Keratinocyte (primary cell): ENCODE results near the gene KDELR1. TPM values are rescaled to one million over a fixed set of nuclear protein-coding genes. Genes with fewer than 3 reads are reported as not detected.

Experiments used
- DNase-seq: peaks from one replicate; pipeline ENCODE4 v3.0.0-alpha.2; 2011; ENCODE audit warnings: low read depth, missing footprints, low spot score
- FAIRE-seq: peaks from 2 replicates; lab custom pipeline; 2011; peaks lifted over from hg19 to GRCh38; lab: Jason Lieb, UNC
- H2AFZ ChIP-seq: 2 replicates; pipeline ENCODE4 v1.6.0; 2012; ENCODE audit warnings: low read length, control low read depth, inconsistent platforms; ENCODE audit not compliant: control insufficient read depth
- H3K27ac ChIP-seq: 2 replicates; pipeline ENCODE4 v1.5.1; 2011; ENCODE audit warnings: low read length; ENCODE audit not compliant: control insufficient read depth, insufficient read depth
- H3K27me3 ChIP-seq: 3 replicates; pipeline ENCODE4 v1.6.0; 2011; ENCODE audit warnings: low read length; ENCODE audit not compliant: control insufficient read depth, insufficient read depth; ENCODE audit errors: extremely low read depth
- H3K36me3 ChIP-seq, 2 experiments: 2 replicates in 1 of 2; 3 replicates in 1 of 2; pipeline ENCODE4 v1.5.1; 2011; ENCODE audit warnings: low read length in 2 of 2, mild to moderate bottlenecking in 1 of 2; ENCODE audit not compliant: control insufficient read depth in 2 of 2, insufficient read depth in 2 of 2; ENCODE audit errors: extremely low read depth in 1 of 2
- H3K4me1 ChIP-seq: 3 replicates; pipeline ENCODE4 v1.5.1; 2011; ENCODE audit warnings: low read length; ENCODE audit not compliant: control insufficient read depth, insufficient read depth; ENCODE audit errors: extremely low read depth
- H3K4me2 ChIP-seq: 3 replicates; pipeline ENCODE4 v1.6.0; 2011; ENCODE audit warnings: low read depth, low read length; ENCODE audit not compliant: control insufficient read depth, insufficient read depth; ENCODE audit errors: extremely low read depth
- H3K4me3 ChIP-seq, 3 experiments: fragments of 200-600 bp in 1 of 3; sonication (generic) in 1 of 3; 2 replicates in 2 of 3; 3 replicates in 1 of 3; pipeline ENCODE4 v1.5.1; 2011 to 2016; ENCODE audit warnings: low read length in 3 of 3, mild to moderate bottlenecking in 3 of 3, control low read depth in 2 of 3, inconsistent platforms in 1 of 3, low read depth in 1 of 3, mixed read lengths in 1 of 3, mixed run types in 1 of 3, moderate library complexity in 1 of 3; ENCODE audit not compliant: control insufficient read depth in 2 of 3, insufficient read depth in 2 of 3; ENCODE audit errors: extremely low read depth in 1 of 3
- H3K79me2 ChIP-seq: 2 replicates; pipeline ENCODE4 v1.6.0; 2012; ENCODE audit warnings: low read length; ENCODE audit not compliant: control insufficient read depth, insufficient read depth
- H3K9ac ChIP-seq: 3 replicates; pipeline ENCODE4 v1.6.0; 2011; ENCODE audit warnings: low read length; ENCODE audit not compliant: control insufficient read depth, insufficient read depth; ENCODE audit errors: extremely low read depth
- H3K9me1 ChIP-seq: 3 replicates; pipeline ENCODE4 v1.6.0; 2011; ENCODE audit warnings: low read length; ENCODE audit not compliant: control insufficient read depth, insufficient read depth; ENCODE audit errors: extremely low read depth
- H3K9me3 ChIP-seq: 2 replicates; pipeline ENCODE4 v1.5.1; 2012; ENCODE audit warnings: low read depth, low read length; ENCODE audit not compliant: control insufficient read depth
- H4K20me1 ChIP-seq: 3 replicates; pipeline ENCODE4 v1.6.0; 2011; ENCODE audit warnings: low read length; ENCODE audit not compliant: control insufficient read depth, insufficient read depth; ENCODE audit errors: extremely low read depth
- EZH2 ChIP-seq: IDR thresholded peaks from one replicate; pipeline ENCODE4 v1.6.1; 2012; ENCODE audit warnings: inconsistent platforms, mild to moderate bottlenecking, low read length, moderate library complexity
- dilution Hi-C: fragments of 300-500 bp; cut with MboI; formaldehyde crosslinking; loops from one replicate; pipeline ENCODE4 v1.7.0; 2020; ENCODE audit warnings: low sequenced_read_pairs; ENCODE audit not compliant: extremely low pct_ligation_motif_present
- polyA plus RNA-seq, 5 experiments: library from polyadenylated mRNA; depleted of rRNA in 3 of 5; stranded (reverse) in 3 of 5; stranded (forward) in 1 of 5; unstranded in 1 of 5; fragments of >200 nt; gene quantifications; 1 replicate in 1 of 5; 2 replicates in 3 of 5; 3 replicates in 1 of 5; pipeline versions ENCODE4 v1.2.1 to v1.2.3, GENCODE V29; 2011 to 2012; ENCODE audit warnings: missing spikeins in 2 of 5, low read depth in 1 of 5, low replicate concordance in 1 of 5
- TF ChIP-seq, protein P1 (sequence below), 3 experiments: IDR thresholded peaks in 1 of 3; conservative IDR thresholded peaks in 1 of 3; optimal IDR thresholded peaks in 1 of 3; 2 replicates in 2 of 3; 3 replicates in 1 of 3; pipeline versions ENCODE3 to v1.5.1; 2011; ENCODE audit warnings: low read length in 3 of 3, mild to moderate bottlenecking in 3 of 3, moderate library complexity in 2 of 3, control low read depth in 1 of 3, inconsistent platforms in 1 of 3; ENCODE audit not compliant: insufficient read depth in 2 of 3; ENCODE audit errors: extremely low read depth in 1 of 3

The KDELR1 gene
- polyA plus RNA-seq, 1 donor (not counting 4 experiments of a cell fraction or from before 2014, with no cell fraction given): 105 TPM

DNA sequence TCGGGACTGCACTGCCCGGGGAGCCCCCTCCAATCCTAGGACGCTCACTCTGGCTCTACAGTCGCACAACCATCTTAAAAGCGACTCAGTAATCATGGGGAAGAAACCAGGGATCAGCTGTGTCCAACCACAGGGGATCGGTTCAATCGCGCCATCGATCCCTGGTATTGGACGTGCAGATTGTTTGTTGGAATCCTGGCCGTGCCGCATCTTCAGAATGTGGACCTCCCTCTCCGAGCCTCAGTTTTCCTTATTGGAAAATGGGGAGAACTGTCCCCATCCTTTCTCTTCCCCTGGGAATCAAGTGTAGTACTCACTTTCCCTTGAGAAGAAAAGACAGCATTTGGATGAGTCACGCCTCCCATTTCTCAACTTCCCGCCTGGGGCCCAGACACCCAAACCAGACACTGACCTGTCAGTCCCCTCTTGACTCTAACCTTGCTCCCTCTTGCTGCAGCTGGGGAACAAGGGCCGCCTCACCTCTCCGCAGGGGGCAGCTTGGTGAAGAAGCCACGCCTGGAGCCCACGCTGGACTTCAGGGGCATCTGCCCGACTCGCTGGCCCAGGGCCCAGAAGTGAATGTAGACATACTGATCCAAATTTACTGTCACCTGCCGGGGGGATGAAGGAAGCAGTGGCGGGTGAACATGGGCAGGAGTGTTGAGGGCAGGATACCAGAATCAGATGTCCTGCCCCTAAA, 48.4 kb downstream of the KDELR1 start:
- dilution Hi-C loops: no loop called here
- Histone ChIP-seq H3K79me2 (no peaks in the 10 kb centered on the region), H3K27ac (no peak overlapping the region), H3K27me3 (no peaks in the 10 kb centered on the region), H3K4me2 (no peak overlapping the region), H3K9ac (no peak overlapping the region), H3K9me1 (no peaks in the 10 kb centered on the region), H4K20me1 (no peaks in the 10 kb centered on the region), H3K4me3 (no peak overlapping the region), H3K36me3 (no peaks in the 10 kb centered on the region), H3K4me1 (peaks cover 18% of the 10 kb centered on the region), H2AFZ (no peak overlapping the region), H3K9me3 (no peaks in the 10 kb centered on the region)
- FAIRE-seq (no peak), DNase-seq (no peak)
- TF ChIP-seq, protein P1, sequence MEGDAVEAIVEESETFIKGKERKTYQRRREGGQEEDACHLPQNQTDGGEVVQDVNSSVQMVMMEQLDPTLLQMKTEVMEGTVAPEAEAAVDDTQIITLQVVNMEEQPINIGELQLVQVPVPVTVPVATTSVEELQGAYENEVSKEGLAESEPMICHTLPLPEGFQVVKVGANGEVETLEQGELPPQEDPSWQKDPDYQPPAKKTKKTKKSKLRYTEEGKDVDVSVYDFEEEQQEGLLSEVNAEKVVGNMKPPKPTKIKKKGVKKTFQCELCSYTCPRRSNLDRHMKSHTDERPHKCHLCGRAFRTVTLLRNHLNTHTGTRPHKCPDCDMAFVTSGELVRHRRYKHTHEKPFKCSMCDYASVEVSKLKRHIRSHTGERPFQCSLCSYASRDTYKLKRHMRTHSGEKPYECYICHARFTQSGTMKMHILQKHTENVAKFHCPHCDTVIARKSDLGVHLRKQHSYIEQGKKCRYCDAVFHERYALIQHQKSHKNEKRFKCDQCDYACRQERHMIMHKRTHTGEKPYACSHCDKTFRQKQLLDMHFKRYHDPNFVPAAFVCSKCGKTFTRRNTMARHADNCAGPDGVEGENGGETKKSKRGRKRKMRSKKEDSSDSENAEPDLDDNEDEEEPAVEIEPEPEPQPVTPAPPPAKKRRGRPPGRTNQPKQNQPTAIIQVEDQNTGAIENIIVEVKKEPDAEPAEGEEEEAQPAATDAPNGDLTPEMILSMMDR (optimal IDR thresholded peaks at IDR 0.05 in 1 of 3, IDR thresholded peaks at IDR 0.05 in 1 of 3, conservative IDR thresholded peaks at IDR 0.05 in 1 of 3; ENCODE audit: extremely low read depth in 1 of 3, insufficient read depth in 2 of 3, low read length in 3 of 3): no peak
- TF ChIP-seq EZH2: no peak

DNA sequence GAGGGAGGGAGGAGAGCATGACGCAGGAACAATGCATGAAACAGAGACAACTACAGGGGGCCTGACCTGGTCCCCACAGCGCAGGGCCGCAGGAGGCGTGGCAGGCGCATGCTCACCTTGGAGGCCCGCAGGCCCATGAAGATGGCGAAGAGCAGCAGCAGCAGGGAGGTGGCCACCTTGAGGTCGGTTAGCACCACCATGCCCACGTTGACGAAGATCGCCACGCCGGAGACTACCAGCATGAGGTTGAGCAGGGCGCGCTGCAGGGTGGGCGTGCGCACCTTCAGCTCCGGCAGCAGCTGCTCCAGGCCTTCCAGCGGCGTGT, 49.0 kb downstream of the KDELR1 start:
- Histone ChIP-seq H4K20me1 (no peaks in the 10 kb centered on the region), H3K9me3 (no peaks in the 10 kb centered on the region), H3K4me1 (peaks cover 18% of the 10 kb centered on the region), H2AFZ (no peak overlapping the region), H3K36me3 (no peaks in the 10 kb centered on the region), H3K9ac (no peak overlapping the region), H3K27me3 (no peaks in the 10 kb centered on the region), H3K4me3 (no peak overlapping the region), H3K4me2 (no peak overlapping the region), H3K9me1 (no peaks in the 10 kb centered on the region), H3K79me2 (no peaks in the 10 kb centered on the region), H3K27ac (no peak overlapping the region)
- no peak for TF ChIP-seq EZH2
- TF ChIP-seq, protein P1 (optimal IDR thresholded peaks at IDR 0.05 in 1 of 3, IDR thresholded peaks at IDR 0.05 in 1 of 3, conservative IDR thresholded peaks at IDR 0.05 in 1 of 3; ENCODE audit: extremely low read depth in 1 of 3, insufficient read depth in 2 of 3, low read length in 3 of 3): no peak
- dilution Hi-C loops: no loop called here
- no peak for DNase-seq
- no peak for FAIRE-seq
